ENCODE data around the gene NRDE2.
A peak's percentile ranks its signal among the peaks of the same experiment; 100 is the strongest.
"Not testable (repeated sequence)": the region's sequence is repeated elsewhere in the genome, so short reads cannot be mapped to it uniquely, and the experiment has no call there.

The NRDE2 gene

GRCh38 chr14:90344331-90345238 is 12.8 kb upstream of the NRDE2 start:
- no peak for DNase-seq (ENCODE audit: low read depth)

GRCh38 chr14:90342327-90342726 is 10.6 kb upstream of the NRDE2 start:
- DNase-seq (ENCODE audit: low read depth): no peak

- DNase-seq (ENCODE audit: low read depth): no peak
These were observed 10.0 kb upstream of the NRDE2 start for GRCh38 chr14:90341784-90342183.

GRCh38 chr14:90341232-90341631 is 9.5 kb upstream of the NRDE2 start:
- not testable (repeated sequence) for DNase-seq (ENCODE audit: low read depth)

- no peak for DNase-seq (ENCODE audit: low read depth)
These were observed 5.2 kb upstream of the NRDE2 start for GRCh38 chr14:90336985-90337384.

- DNase-seq (ENCODE audit: low read depth): no peak
These were observed 4.7 kb upstream of the NRDE2 start for GRCh38 chr14:90336401-90336800.

- peak; percentile 15 for DNase-seq (ENCODE audit: low read depth)
These were observed 487 bp upstream of the NRDE2 start for GRCh38 chr14:90332271-90332584.

- DNase-seq (ENCODE audit: low read depth): no peak
These were observed 1.2 kb downstream of the NRDE2 start for GRCh38 chr14:90330203-90331196.

- no peak for DNase-seq (ENCODE audit: low read depth)
These were observed 9.8 kb downstream of the NRDE2 start for GRCh38 chr14:90321891-90322290.

- peak; percentile 58 for DNase-seq (ENCODE audit: low read depth)
These were observed 11.9 kb downstream of the NRDE2 start for GRCh38 chr14:90319634-90320541.

- DNase-seq (ENCODE audit: low read depth): peak; percentile 72
These were observed 12.6 kb downstream of the NRDE2 start for GRCh38 chr14:90319173-90319572.

GRCh38 chr14:90318016-90318415 is 13.7 kb downstream of the NRDE2 start:
- DNase-seq (ENCODE audit: low read depth): no peak

- DNase-seq (ENCODE audit: low read depth): no peak
These were observed 14.5 kb downstream of the NRDE2 start for GRCh38 chr14:90317286-90317685.

GRCh38 chr14:90308561-90308960 is 23.2 kb downstream of the NRDE2 start:
- no peak for DNase-seq (ENCODE audit: low read depth)

GRCh38 chr14:90305176-90305601 is 26.6 kb downstream of the NRDE2 start:
- no peak for DNase-seq (ENCODE audit: low read depth)

GRCh38 chr14:90304502-90304901 is 27.2 kb downstream of the NRDE2 start:
- DNase-seq (ENCODE audit: low read depth): no peak

- no peak for DNase-seq (ENCODE audit: low read depth)
These were observed 28.3 kb downstream of the NRDE2 start for GRCh38 chr14:90303473-90303872.

- no peak for DNase-seq (ENCODE audit: low read depth)
These were observed 29.0 kb downstream of the NRDE2 start for GRCh38 chr14:90302529-90303303.

GRCh38 chr14:90301668-90302090 is 30.1 kb downstream of the NRDE2 start:
- peak; percentile 61 for DNase-seq (ENCODE audit: low read depth)

- DNase-seq (ENCODE audit: low read depth): no peak
These were observed 30.6 kb downstream of the NRDE2 start for GRCh38 chr14:90301122-90301521.

- peak; percentile 23 for DNase-seq (ENCODE audit: low read depth)
These were observed 31.1 kb downstream of the NRDE2 start for GRCh38 chr14:90300611-90301047.

Data from ELR (cell line).